ENCODE data around the gene PAGE2B.

DNA sequence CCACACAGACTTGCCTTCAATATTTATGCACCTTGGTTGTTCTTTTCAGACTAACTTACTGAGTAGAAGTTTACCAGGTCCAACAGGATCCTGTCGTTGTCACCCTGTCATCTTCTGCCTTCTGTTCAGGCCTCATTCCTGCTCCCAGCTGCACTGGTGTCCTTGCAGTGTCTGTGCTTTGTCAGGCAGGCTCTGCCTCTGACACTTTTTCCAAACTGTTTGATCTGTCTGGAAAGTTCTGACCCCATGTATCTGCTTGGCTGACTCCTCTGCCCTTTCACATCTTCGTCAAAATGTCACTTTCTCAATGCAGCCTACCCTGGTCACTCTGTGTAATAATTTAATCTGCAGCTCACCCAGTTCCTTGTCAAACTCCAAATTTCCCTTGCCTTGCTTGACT is 23.9 kb downstream of the PAGE2B start:
- no peak for TF ChIP-seq ZNF219 (CRISPR knock-in tag; IDR thresholded peaks at IDR 0.05; ENCODE audit: borderline replicate concordance)
- TF ChIP-seq, protein P1, sequence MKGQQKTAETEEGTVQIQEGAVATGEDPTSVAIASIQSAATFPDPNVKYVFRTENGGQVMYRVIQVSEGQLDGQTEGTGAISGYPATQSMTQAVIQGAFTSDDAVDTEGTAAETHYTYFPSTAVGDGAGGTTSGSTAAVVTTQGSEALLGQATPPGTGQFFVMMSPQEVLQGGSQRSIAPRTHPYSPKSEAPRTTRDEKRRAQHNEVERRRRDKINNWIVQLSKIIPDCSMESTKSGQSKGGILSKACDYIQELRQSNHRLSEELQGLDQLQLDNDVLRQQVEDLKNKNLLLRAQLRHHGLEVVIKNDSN (CRISPR knock-in tag; IDR thresholded peaks at IDR 0.05) = no peak
- TF ChIP-seq ETV6 (CRISPR knock-in tag; IDR thresholded peaks at IDR 0.05) = no peak
- no peak for TF ChIP-seq ZNF121 (CRISPR knock-in tag; IDR thresholded peaks at IDR 0.05)
- no peak for TF ChIP-seq NR2C2 (CRISPR knock-in tag; IDR thresholded peaks at IDR 0.05)
- TF ChIP-seq, protein P2, sequence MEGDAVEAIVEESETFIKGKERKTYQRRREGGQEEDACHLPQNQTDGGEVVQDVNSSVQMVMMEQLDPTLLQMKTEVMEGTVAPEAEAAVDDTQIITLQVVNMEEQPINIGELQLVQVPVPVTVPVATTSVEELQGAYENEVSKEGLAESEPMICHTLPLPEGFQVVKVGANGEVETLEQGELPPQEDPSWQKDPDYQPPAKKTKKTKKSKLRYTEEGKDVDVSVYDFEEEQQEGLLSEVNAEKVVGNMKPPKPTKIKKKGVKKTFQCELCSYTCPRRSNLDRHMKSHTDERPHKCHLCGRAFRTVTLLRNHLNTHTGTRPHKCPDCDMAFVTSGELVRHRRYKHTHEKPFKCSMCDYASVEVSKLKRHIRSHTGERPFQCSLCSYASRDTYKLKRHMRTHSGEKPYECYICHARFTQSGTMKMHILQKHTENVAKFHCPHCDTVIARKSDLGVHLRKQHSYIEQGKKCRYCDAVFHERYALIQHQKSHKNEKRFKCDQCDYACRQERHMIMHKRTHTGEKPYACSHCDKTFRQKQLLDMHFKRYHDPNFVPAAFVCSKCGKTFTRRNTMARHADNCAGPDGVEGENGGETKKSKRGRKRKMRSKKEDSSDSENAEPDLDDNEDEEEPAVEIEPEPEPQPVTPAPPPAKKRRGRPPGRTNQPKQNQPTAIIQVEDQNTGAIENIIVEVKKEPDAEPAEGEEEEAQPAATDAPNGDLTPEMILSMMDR (IDR thresholded peaks at IDR 0.05) = no peak
- TF ChIP-seq, protein P3, sequence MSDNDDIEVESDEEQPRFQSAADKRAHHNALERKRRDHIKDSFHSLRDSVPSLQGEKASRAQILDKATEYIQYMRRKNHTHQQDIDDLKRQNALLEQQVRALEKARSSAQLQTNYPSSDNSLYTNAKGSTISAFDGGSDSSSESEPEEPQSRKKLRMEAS (CRISPR knock-in tag; IDR thresholded peaks at IDR 0.05) = no peak
- TF ChIP-seq SMAD4 (CRISPR knock-in tag; IDR thresholded peaks at IDR 0.05) = no peak
- TF ChIP-seq ZNF671 (CRISPR knock-in tag; IDR thresholded peaks at IDR 0.05) = no peak
- TF ChIP-seq, protein P4, sequence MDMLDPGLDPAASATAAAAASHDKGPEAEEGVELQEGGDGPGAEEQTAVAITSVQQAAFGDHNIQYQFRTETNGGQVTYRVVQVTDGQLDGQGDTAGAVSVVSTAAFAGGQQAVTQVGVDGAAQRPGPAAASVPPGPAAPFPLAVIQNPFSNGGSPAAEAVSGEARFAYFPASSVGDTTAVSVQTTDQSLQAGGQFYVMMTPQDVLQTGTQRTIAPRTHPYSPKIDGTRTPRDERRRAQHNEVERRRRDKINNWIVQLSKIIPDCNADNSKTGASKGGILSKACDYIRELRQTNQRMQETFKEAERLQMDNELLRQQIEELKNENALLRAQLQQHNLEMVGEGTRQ (CRISPR knock-in tag; IDR thresholded peaks at IDR 0.05) = no peak
- TF ChIP-seq RELA (CRISPR knock-in tag; IDR thresholded peaks at IDR 0.05; ENCODE audit: borderline replicate concordance) = no peak

Measured in WTC11 (cell line).